Kidney glomerular epithelial cell (primary cell): ENCODE measurements around the gene UST.
A peak's percentile ranks its signal among the peaks of the same experiment; 100 is the strongest.
"Not testable (repeated sequence)": the region's sequence is repeated elsewhere in the genome, so short reads cannot be mapped to it uniquely, and the experiment has no call there.

ENCODE experiments used
- DNase-seq: peaks from one replicate; lab custom pipeline; 2025; lab: John Stamatoyannopoulos, UW

Gene UST

GRCh38 chr6:148904896-148905870 lies 158.4 kb downstream of the UST start:
- DNase-seq: no peak

DNA sequence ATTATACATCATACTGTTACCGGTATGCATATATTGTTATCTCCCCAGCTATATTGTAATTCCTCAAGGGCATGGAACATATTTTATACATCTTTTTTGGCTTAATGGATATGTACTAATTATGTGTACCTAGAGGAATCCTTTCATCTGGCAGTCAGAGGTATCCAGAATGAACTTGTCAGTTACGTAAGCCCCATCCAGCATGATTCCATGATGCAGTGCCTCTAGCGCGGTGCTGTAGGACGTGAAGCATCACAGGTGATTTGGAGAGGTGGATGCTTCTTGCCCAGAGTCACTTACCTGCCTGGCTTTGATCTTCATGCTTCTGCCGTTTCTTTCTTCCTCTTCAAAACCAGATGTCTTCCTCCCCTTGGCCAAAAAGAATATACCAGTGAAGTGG lies 159.1 kb downstream of the UST start:
- DNase-seq: no peak

DNA sequence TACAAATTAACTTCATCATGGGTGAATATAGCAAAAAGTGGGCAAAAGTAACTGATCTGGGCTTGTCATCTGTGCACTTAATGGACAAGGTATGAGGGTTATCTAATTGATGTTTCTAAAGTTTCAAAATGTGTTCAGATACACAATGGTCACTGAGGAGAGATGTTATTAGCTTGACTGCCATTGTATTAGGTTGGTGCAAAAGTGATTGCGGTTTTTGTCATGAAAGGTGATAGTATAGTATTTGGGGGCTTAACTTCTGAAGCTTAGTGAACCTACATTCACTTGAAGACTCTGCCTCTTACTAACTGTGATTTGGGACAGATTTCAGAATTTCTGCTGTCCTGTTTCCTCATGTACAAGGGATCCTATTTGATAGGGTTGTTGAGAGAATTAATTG lies 159.6 kb downstream of the UST start:
- DNase-seq: no peak

DNA sequence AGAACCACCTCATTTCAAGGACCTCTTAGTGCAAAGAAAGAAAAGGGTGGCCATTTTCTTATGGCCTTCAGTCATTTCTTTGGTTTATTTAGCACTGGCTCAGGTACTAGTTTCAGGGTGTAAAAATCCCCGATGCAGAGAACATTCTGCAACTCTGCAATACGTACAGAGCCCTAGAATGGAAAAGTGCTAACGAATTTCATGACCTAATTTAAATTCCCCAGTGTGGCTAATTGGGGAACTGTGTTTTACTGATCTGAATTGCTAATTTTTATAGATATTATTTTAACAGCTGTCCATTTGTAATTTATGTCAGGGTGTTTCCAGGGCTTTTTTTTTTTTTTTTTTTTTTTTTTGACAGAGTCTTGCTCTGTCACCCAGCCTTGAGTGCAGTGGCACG lies 160.7 kb downstream of the UST start:
- no peak for DNase-seq

GRCh38 chr6:148912252-148912651 lies 165.4 kb downstream of the UST start:
- no peak for DNase-seq

- DNase-seq: no peak
Observed at GRCh38 chr6:148915810-148916209, 169.0 kb downstream of the UST start.

- DNase-seq: not testable (repeated sequence)
Observed at GRCh38 chr6:148916485-148916884, 169.7 kb downstream of the UST start.

- no peak for DNase-seq
Observed at GRCh38 chr6:148924226-148925012, 177.6 kb downstream of the UST start.

- no peak for DNase-seq
Observed at GRCh38 chr6:148925701-148926100, 178.9 kb downstream of the UST start.

- DNase-seq: no peak
Observed at GRCh38 chr6:148926478-148926877, 179.6 kb downstream of the UST start.

DNA sequence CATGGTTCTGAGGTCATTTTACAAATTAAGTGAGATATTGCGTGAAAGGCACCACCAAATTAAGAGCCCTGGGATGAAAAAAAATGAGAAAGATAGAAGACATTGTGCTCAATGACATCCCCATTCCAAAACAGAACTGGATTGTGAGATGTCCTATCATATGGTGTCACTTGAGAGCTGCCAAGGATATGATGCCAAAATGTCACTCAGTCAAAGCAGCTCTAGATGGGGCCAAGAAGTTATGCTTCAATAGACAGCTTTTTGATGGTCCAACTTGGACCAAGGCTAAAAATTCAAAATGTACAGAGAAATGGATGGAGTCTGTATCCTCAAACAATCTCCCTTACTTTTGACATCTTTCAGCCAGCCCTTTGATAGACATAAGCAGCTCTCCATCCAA lies 180.8 kb downstream of the UST start:
- DNase-seq: no peak

GRCh38 chr6:148928811-148929210 lies 182.0 kb downstream of the UST start:
- no peak for DNase-seq

GRCh38 chr6:148932208-148932607 lies 185.4 kb downstream of the UST start:
- DNase-seq: no peak

DNA sequence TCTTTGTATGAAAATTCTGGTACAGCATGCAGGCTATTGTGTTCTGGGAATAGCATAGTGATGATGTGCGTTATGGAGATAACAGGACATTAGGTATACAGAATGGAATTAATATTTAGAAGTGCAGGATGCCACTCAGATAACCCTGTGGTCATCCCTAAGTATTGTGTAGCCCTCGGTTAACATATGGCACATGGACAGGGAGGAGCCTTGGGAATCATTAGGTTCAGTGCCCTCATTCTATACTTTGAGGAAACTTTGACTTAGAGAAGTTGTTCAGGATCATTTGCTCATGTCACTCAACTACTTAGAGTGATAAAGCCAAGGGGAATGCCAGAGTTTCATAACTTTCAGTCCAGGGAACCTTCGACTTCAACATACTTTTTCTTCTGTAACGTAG lies 185.9 kb downstream of the UST start:
- DNase-seq: peak; percentile 53

GRCh38 chr6:148934539-148934938 lies 187.7 kb downstream of the UST start:
- no peak for DNase-seq

DNA sequence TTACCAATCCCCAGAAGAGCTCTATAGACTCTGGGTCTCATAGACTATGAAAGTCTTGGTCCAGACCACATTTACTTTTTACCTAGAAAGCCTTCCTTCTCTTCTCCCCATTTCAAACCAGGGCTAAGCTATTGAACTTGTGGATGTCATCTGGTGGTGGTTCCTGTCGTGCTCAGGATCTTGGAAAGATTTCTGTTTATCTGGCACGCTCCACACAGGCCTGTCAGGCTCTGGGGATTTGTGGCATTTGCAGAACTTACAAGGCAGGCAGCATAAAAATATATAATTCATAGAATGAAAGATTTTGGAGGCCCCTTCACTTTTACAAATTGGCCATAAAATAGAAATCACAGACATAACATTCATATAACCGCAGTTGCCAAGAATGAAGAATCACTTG lies 188.1 kb downstream of the UST start:
- DNase-seq: no peak

DNA sequence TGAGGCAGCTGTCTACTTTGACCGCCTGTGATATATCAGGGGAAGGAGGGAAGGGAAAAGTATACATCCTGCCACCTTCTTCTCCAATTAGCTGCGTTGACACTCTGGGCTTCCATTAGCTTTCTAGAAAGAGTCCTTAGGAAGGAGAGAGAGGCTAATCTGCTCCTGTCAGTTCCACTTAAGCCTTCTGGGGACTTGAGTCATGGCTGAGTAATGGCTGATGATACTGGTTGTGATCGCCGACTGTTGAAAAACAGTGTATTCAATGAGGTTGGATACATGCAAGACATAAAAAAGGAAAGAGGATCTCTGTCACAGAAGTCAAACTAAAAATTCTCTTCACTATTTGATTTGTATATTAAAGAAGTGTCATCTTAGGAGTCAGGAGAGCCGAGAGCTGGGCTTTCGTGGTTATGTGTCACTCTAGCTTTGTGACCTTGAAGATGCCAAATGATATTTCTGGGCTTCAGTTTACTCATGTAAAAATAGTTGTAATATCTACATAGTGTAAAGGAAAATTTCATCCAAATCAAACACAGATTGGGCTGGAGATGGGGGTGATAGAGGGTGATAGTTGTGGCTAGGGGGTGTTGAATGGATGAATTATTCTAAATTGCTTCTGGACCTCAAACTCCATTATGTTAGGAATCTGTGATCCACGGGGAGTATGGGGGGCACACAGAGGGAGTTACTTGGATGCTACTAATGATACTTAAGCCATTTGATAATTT lies 189.0 kb downstream of the UST start:
- DNase-seq: peak; percentile 17

DNA sequence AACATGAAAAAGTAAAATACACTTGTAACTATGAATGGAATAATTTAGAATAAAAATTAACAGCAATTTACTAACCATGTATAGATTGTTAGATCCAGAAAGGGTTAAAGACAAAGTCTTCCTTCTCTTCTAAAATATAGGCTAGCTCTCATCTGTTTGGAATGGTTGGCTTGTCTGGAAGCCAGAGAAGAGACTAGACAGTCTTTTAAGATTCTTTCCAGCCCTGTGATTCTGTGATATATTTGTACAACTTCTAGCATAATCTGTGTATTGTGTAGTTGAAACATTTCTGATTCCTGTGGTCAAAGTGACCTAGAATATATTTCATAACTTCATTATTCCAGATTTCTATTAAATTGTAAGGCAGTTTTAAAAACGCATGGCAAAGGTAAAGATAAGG lies 196.6 kb downstream of the UST start:
- no peak for DNase-seq

GRCh38 chr6:148944608-148945007 lies 197.8 kb downstream of the UST start:
- DNase-seq: no peak

GRCh38 chr6:148945301-148946021 lies 198.6 kb downstream of the UST start:
- DNase-seq: no peak

- DNase-seq: peak; percentile 78
Observed at GRCh38 chr6:148947621-148948444, 201.0 kb downstream of the UST start.
